GM19023 (cell line): ENCODE measurements around the gene DLG2.
"Not testable (repeated sequence)": the region's sequence is repeated elsewhere in the genome, so short reads cannot be mapped to it uniquely, and the experiment has no call there.

Source experiments
- ATAC-seq: cut with Tn5 transposase; IDR thresholded peaks from one replicate; pipeline ENCODE4 v1.9.1; 2021; ENCODE audit warnings: mild to moderate bottlenecking, moderate library complexity; ENCODE audit not compliant: unreplicated experiment

The DLG2 gene

GRCh38 chr11:85044911-85045310, 582.2 kb downstream of the DLG2 start:
- no peak for ATAC-seq

GRCh38 chr11:85042361-85042760, 584.8 kb downstream of the DLG2 start:
- ATAC-seq, result no peak

GRCh38 chr11:85040166-85040565, 587.0 kb downstream of the DLG2 start:
- ATAC-seq, result no peak

GRCh38 chr11:85029964-85030363, 597.2 kb downstream of the DLG2 start:
- no peak for ATAC-seq

- ATAC-seq, result no peak
Observed at GRCh38 chr11:85028329-85029101, 598.6 kb downstream of the DLG2 start.

DNA sequence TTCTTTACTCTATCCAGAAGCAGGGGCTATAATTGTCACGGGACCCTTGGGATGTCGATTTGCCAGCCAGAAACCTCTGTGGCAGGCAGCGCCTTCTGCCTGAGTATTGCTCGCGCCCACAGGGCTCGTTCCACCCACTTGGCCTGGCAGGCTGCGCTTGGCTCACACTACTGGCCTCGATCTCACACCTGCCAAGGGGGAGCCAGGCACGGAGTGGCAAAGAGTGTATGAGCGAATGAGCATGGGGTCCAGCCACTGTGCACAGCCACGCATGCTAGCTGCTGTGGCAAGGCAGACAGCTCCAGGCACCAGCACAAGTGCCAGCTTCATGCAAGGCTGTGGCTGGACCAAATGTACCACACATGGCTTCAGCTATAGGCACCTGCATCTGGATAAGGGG, 599.8 kb downstream of the DLG2 start:
- ATAC-seq, result no peak

DNA sequence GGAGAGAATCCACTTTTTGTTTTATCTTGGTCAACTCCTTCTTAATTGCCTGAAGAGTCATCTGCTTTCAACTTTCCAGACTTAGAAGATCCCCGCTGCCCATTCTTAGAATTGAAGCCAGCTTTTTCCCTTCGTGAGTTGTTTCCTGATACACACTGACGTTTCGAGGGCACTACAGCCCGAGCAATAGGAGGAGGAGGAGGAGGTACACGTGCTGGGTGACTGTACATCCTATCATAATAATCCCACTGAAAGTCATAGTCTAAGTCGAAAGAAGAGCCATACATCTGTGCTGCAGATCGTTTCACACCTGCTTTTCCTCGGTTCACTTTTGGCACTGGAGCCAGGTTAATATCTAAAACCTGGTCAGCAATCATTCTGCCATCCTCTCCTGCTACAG, 606.1 kb downstream of the DLG2 start:
- no peak for ATAC-seq

- no peak for ATAC-seq
Observed at GRCh38 chr11:84993386-84993785, 633.8 kb downstream of the DLG2 start.

DNA sequence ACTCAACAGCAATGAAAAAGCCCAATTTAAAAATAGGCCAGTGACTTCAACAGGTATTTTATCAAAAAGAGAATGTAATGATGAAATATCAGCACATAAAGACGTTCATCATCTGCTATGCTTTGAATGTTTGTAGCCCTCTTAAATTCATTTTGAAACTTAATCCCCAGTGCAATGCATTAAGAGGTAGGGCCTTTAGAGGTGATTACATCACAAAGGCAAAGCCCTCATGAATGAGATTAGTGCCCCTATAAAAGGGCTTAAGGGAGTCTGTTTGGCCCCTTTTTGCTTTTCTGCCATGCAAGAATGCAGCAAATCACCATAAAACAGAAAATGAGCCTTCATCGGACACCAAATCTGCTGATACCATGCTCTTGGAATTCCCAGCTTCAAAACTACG, 637.0 kb downstream of the DLG2 start:
- no peak for ATAC-seq

DNA sequence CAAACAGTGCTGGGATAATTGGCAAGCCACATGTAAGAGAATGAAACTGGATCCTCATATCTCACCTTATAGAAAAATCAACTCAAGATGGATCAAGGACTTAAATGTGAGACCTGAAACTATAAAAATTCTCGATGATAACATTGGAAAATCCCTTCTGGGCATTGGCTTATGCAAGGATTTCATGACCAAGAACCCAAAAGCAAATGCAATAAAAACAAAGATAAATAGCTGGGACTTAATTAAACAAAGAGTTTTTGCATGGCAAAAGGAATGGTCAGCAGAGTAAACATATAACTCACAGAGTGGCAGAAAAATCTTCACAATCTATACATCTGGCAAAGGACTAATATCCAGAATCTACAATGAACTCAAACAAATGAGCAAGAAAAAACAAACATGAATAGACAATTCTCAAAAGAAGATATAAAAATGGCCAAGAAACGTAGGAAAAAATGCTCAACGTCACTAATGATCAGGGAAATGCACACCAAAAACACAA, 639.4 kb downstream of the DLG2 start:
- not testable (repeated sequence) for ATAC-seq

DNA sequence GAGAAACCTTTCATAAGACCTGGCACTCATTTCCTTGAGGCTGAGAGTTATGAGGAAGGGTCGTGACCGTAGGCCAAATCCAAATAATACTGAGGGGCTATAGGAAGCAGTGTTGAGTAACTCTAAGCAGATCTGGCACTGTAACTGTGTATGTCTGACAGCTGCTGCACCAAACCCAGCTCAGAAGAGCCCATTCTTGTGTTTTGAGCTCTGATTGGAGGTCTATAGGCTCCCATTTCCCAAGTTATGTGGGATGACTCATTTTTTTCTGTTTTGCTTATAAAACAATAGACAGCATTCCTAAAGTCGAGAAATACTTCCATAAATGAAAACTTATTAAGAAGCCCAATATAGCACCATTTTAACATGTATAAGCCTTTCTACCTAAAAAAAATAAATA, 645.8 kb downstream of the DLG2 start:
- ATAC-seq, result no peak

DNA sequence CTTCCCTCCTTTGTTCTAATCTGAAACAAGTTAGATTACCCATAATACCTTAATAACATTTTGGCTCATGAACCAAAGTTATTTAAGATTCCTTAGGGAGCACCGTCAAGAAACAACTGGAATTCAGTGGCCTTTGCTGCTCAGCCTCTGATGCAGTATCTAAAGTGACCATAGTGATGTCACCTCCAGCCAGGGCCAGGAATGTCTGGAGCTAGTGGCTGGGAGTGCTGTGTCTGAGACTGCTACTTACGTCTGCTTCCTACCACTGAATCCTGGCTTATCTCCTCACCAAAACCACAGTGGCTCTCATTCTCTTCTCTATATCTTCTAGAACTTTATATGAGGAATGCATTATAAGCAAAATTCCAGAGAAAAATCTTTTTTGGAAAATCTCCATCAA, 658.0 kb downstream of the DLG2 start:
- ATAC-seq, result no peak

GRCh38 chr11:84965484-84965883, 661.7 kb downstream of the DLG2 start:
- no peak for ATAC-seq

DNA sequence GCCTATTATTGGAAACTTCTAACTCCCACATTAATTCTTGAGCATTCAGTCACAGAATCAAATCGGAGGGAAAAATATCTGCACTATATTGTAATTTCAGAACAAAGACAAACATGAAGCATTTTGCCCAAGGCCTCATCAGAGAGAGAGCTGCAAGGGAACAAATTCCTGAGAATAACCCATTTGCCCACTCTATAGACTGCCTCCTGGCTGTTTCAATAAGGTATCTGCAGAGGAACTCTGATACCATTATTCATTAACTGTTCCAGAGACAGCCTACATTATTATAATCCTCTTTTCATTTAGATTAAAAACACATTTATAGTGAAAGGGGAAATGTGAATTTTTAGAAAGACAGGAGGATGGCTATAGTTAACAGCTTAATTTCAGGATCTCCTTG, 663.9 kb downstream of the DLG2 start:
- ATAC-seq, result no peak

GRCh38 chr11:84962018-84962417, 665.1 kb downstream of the DLG2 start:
- no peak for ATAC-seq

- no peak for ATAC-seq
Observed at GRCh38 chr11:84958295-84958694, 668.8 kb downstream of the DLG2 start.

DNA sequence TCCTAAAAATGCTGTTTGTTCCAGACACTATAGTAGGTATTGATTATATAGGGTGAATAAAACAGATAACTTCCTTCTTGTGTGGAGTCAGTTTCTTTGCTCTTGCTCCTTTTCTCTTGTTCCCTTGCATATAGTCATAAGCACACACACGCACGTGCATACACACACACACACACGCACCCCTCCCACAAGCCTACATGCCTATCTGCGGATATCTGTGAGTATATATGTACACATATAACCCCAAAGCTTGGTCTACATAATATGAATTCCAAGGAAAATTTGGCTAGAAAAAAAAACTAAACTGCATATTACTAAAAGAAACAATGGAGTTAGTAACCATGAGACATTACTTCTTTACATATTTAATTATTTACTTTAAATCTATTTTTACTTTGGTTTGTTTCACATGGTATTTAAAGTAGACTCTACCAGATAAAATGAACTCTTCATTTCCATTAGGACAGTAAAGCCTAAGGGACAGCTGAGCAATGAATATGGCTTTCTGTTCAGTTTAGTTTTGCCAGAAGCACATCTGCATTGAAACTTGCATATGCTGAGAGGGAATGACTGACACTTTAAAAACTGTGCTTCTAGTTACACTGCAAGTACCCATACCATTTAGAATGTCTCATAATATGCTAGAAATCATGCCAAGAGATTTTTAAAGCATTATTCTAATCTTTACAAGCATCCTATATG, 676.4 kb downstream of the DLG2 start:
- no peak for ATAC-seq

DNA sequence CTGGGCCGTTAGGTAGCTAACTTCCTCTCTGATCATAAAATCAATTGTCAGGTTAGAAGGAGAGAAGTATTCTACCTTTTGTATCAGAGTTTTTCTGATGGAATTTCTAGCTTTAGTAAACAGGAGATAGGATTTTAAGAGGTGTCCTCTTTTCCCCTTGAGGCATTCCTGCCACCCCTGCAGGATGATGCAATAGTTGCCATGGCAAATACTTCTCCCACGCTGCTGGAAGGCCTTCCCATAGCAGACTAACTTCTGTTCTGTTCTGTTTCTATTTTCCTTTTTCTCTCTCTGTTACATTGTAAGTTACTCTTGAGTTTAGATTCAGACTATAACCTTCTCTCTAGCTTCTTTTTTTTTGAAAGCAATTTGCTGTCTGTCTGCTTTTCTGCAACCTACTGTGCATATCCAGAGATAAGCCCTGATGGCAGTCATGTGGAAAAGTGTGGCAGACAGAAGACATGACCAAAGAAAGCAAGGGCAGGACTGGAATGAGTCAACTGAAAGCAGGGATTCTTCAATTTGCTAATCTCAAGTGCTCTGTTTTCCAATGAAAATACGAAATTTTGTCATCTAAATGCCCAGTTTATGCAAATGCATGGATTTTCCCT, 679.1 kb downstream of the DLG2 start:
- no peak for ATAC-seq

- ATAC-seq, result no peak
Observed at GRCh38 chr11:84947070-84947469, 680.1 kb downstream of the DLG2 start.

GRCh38 chr11:84930863-84931262, 696.3 kb downstream of the DLG2 start:
- ATAC-seq, result no peak

DNA sequence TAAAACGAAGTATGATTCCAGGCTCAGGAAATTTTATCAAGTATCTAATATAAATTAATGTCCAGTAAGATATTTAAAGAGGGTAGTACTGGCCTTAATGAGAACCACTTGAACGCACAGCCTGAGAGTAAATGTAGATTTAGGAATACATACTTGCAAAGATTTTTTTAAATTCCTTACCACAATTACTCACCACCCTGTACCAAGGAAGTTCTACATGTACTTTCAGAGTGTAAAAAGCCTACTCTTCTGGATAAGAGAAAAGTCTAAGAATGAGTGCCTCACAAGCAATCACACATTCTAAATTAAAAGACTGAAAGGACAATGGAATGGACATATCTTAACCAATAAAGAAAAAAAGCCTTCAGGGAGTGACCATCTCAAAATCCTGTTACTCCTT, 697.4 kb downstream of the DLG2 start:
- no peak for ATAC-seq

- no peak for ATAC-seq
Observed at GRCh38 chr11:84924154-84924692, 702.9 kb downstream of the DLG2 start.
